Measurements from ENCODE around the gene TAGLN. TPM values are rescaled to one million over a fixed set of nuclear protein-coding genes. Genes with fewer than 3 reads are reported as not detected.
"Not testable (repeated sequence)": the region's sequence is repeated elsewhere in the genome, so short reads cannot be mapped to it uniquely, and the experiment has no call there.

TAGLN gene
- total RNA-seq, 4 donors from 2014 or later = 899 to 4,235 (median 1,393) TPM

DNA sequence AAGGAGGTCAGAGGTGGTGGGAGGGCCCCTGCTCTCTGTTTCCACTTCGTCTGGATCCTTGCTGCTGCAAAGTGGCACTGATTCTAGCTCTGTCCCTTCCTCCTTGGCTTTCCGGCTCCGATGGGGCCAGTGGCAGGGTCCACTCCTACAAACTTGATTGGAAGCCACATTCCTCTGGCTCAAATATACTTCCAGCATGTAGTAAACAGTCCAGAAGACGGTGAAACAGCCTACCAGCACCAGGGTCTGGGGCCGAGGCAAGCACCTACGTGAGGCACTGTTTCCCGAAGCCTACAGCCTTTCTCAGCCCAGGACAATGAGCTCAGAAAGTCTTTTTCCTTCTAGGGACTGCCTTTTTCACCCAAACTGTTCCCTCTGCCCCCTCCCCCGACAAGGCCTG, 6.9 kb downstream of the TAGLN start:
- H3K36me3 ChIP-seq; H3K9me3 ChIP-seq; in situ Hi-C loops (cut with MboI; ENCODE audit: low pct_ligation_motif_present in 1 of 4, low pct_unique_long_range_greater_than_20kb in 1 of 4, low sequenced_read_pairs in 3 of 4); H3K4me3 ChIP-seq; H3K27me3 ChIP-seq; DNase-seq: not testable (repeated sequence)
- Histone ChIP-seq H3K4me1 (peaks cover 0 to 29% (median 0%) of the 10 kb centered on the region in 4 donors), H3K27ac (peak overlapping the region; percentile 52 to 79 (median 62))
- TF ChIP-seq POLR2AphosphoS5 (IDR thresholded peaks at IDR 0.05) = peak in 2 of 3 donors; percentile 37 to 65
- WGBS, 2 donors (ENCODE audit: low coverage in 1 of 2) = 80% methylated on average over 7 of the region's 8 CpGs; no CpG with 5 or more reads in 1 of the 2 donors
- intact Hi-C loops (cut with DNase I; ENCODE audit: low total_unique reads) = loop anchor here (5.0 kb wide), 1 partner anchor 74 kb away; no protein-coding TSS in a partner anchor

DNA sequence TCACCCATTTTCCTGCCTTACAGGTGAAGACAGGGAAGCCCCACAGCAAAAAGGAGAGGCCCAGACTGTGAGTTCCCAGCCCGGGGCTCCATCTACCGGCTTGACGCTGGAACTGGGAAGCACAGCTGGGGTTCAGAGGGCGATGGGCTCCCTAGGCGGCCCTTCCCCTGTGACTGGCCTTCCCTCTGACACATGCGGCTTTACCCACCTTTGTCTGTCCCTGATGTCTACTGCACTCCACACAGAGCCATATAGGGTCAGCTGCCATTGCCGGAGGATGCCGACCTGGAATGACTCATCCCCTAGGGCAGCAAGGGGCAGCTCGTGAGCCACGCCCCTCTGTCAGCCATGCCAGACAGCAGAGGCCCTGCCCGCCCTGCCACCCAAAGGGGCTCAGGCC, 7.7 kb downstream of the TAGLN start:
- H3K36me3 ChIP-seq; in situ Hi-C loops (cut with MboI; ENCODE audit: low pct_ligation_motif_present in 1 of 4, low pct_unique_long_range_greater_than_20kb in 1 of 4, low sequenced_read_pairs in 3 of 4); H3K9me3 ChIP-seq; H3K27ac ChIP-seq; H3K27me3 ChIP-seq; DNase-seq; H3K4me3 ChIP-seq: not testable (repeated sequence)
- peak in 1 of 3 donors; percentile 28 for TF ChIP-seq POLR2AphosphoS5 (IDR thresholded peaks at IDR 0.05)
- peaks cover 0 to 23% (median 0%) of the 10 kb centered on the region in 4 donors for H3K4me1 ChIP-seq
- WGBS, 2 donors (ENCODE audit: low coverage in 1 of 2) = no CpG with 5 or more reads among the region's 11 CpGs
- intact Hi-C loops (cut with DNase I; ENCODE audit: low total_unique reads) = loop anchor here (5.0 kb wide), 1 partner anchor 75 kb away; no protein-coding TSS in a partner anchor

DNA sequence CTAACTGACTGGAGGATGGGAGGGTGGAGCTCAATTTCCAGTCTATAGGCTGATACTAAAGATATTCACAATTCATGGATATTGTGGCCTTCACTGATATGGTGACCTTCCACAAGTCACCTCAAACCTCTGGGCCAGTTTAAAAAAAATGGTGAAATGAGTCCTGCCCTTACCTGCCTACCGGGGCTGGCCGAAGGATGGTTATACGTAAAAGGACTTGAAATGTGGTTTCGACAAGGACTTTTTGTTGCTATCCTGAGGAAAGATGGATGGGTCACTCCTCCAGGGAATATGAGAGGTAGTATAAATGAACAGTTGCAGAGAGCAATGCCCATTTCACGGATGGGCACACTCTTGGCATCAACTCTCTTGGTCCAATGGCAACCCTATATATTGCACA, 8.3 kb downstream of the TAGLN start:
- DNase-seq; H3K36me3 ChIP-seq; H3K9me3 ChIP-seq; H3K27me3 ChIP-seq; H3K4me3 ChIP-seq; in situ Hi-C loops (cut with MboI; ENCODE audit: low pct_ligation_motif_present in 1 of 4, low pct_unique_long_range_greater_than_20kb in 1 of 4, low sequenced_read_pairs in 3 of 4); H3K27ac ChIP-seq: not testable (repeated sequence)
- TF ChIP-seq POLR2AphosphoS5 (IDR thresholded peaks at IDR 0.05) = peak in 1 of 3 donors; percentile 26
- H3K4me1 ChIP-seq = peaks cover 0 to 22% (median 0%) of the 10 kb centered on the region in 4 donors
- intact Hi-C loops (cut with DNase I; ENCODE audit: low total_unique reads) = loop anchor here (5.0 kb wide), 1 partner anchor 75 kb away; no protein-coding TSS in a partner anchor
- 70 to 88% methylated on average over 5 of the region's 5 CpGs for WGBS, 2 donors (ENCODE audit: low coverage in 1 of 2)

DNA sequence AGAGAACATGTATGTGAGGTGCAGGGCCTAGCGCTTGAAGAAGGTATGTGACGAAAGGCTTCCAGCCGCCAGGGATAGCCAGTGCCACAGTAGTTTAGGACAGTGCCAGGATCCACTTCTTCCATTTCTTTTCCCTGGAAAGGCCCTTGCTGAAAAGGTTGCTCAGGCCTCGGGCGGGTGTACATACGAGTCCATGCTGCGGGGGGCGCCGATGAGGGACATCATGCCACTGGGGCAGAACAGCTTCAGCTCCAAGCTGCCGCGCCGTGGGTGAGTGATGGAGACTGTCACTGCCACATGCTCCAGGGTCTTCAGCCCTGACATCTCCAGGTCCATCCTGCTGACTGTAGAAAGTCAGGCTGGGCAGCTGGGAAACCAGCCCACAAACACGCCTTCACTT, 9.5 kb downstream of the TAGLN start:
- intact Hi-C loops (cut with DNase I; ENCODE audit: low total_unique reads) = loop anchor here (5.0 kb wide), 1 partner anchor 76 kb away; no protein-coding TSS in a partner anchor
- H3K9me3 ChIP-seq = not testable (repeated sequence)
- WGBS, 2 donors (ENCODE audit: low coverage in 1 of 2) = 60 to 93% methylated on average over 2 to 9 of the region's 13 CpGs

DNA sequence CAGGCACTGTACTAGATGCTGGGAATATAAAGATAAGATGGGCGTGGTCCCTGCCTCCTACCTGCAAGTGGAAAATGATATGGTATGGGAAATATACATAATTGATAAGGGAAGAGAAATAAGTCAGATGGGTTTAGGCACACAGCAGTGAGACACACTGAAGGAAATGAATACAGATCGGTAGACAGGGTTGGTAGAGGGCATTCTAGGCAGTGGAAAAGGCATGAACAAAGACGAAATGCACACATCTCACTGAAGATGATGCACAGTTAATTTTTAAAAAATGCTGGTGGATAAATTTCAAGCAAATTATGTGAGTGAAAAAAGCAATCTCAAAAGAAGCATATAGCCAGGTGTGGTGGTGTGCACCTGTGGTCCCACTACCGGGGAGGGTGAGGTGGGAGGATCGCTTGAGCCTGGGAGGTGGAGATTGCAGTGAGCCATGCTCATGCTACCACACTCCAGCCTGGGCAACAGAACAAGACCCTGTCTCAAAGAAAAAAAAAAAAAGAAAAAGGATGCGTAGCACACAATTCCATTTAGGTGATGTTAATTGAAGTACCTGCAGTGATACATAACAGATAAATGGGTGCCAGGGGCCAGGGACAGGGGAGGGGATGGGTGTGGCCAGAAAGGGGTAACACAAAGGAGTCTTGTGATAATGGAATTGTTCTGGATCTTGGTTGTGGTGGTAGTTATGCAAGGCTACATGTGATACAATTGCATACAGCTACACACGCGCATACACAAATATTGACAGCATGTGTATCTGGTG, 10.4 kb downstream of the TAGLN start:
- DNase-seq; H3K27me3 ChIP-seq; H3K4me3 ChIP-seq; H3K9me3 ChIP-seq; in situ Hi-C loops (cut with MboI; ENCODE audit: low pct_ligation_motif_present in 1 of 4, low pct_unique_long_range_greater_than_20kb in 1 of 4, low sequenced_read_pairs in 3 of 4): not testable (repeated sequence)
- intact Hi-C loops (cut with DNase I; ENCODE audit: low total_unique reads) = loop anchor here (5.0 kb wide), 1 partner anchor 77 kb away; no protein-coding TSS in a partner anchor
- WGBS, 2 donors (ENCODE audit: low coverage in 1 of 2) = 84 to 88% methylated on average over 7 of the region's 8 CpGs
- H3K27ac ChIP-seq = peak overlapping the region in 3 of 4 donors; percentile 11 to 50 (median 48)
- H3K4me1 ChIP-seq = peaks cover 0 to 10% (median 0%) of the 10 kb centered on the region in 4 donors
- TF ChIP-seq POLR2AphosphoS5 (IDR thresholded peaks at IDR 0.05) = peak in 2 of 3 donors; percentile 42 to 73
- TF ChIP-seq POLR2A (IDR thresholded peaks at IDR 0.05) = peak; percentile 33
- H3K36me3 ChIP-seq = peaks cover 0 to 23% (median 8%) of the 10 kb centered on the region in 4 donors

More for the DNA sequence above, 9.5 kb downstream of the TAGLN start:
- peaks cover 0 to 18% (median 5%) of the 10 kb centered on the region in 4 donors for H3K36me3 ChIP-seq
- H3K27me3 ChIP-seq; H3K4me3 ChIP-seq; DNase-seq; in situ Hi-C loops (cut with MboI; ENCODE audit: low pct_ligation_motif_present in 1 of 4, low pct_unique_long_range_greater_than_20kb in 1 of 4, low sequenced_read_pairs in 3 of 4): not testable (repeated sequence)
- peak overlapping the region in 1 of 4 donors; percentile 46 for H3K27ac ChIP-seq
- H3K4me1 ChIP-seq = peaks cover 0 to 18% (median 0%) of the 10 kb centered on the region in 4 donors
- TF ChIP-seq, protein P1, sequence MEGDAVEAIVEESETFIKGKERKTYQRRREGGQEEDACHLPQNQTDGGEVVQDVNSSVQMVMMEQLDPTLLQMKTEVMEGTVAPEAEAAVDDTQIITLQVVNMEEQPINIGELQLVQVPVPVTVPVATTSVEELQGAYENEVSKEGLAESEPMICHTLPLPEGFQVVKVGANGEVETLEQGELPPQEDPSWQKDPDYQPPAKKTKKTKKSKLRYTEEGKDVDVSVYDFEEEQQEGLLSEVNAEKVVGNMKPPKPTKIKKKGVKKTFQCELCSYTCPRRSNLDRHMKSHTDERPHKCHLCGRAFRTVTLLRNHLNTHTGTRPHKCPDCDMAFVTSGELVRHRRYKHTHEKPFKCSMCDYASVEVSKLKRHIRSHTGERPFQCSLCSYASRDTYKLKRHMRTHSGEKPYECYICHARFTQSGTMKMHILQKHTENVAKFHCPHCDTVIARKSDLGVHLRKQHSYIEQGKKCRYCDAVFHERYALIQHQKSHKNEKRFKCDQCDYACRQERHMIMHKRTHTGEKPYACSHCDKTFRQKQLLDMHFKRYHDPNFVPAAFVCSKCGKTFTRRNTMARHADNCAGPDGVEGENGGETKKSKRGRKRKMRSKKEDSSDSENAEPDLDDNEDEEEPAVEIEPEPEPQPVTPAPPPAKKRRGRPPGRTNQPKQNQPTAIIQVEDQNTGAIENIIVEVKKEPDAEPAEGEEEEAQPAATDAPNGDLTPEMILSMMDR (IDR thresholded peaks at IDR 0.05) = peak in 1 of 5 experiments; percentile 19
- TF ChIP-seq POLR2AphosphoS5 (IDR thresholded peaks at IDR 0.05) = peak; percentile 46 to 77 (median 65)

DNA sequence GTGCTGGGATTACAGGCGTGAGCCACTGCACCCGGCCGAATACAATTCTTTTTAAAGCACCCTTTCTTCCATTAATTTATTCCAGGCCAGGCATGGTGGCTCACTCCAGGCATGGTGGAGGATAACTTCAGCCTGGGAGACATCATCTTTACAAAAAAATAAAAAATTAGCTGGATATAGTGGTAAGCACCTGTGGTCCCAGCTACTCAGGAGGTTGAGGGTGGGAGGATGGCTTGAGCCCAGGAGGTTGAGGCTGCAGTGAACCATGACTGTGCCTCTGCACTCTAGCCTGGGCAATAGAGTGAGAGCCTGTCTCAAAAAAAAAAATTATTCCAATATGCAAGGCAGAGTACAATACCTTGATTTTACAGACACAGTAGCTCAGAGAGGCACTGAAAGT, 11.4 kb downstream of the TAGLN start:
- 89% methylated on average over 3 of the region's 3 CpGs; no CpG with 5 or more reads in 1 of the 2 donors for WGBS, 2 donors (ENCODE audit: low coverage in 1 of 2)
- Histone ChIP-seq H3K9me3 (no peaks in the 10 kb centered on the region), H3K27me3 (no peaks in the 10 kb centered on the region), H3K4me3 (no peak overlapping the region), H3K4me1 (no peaks in the 10 kb centered on the region), H3K27ac (peak overlapping the region; percentile 11 to 50 (median 34)), H3K36me3 (peaks cover 0 to 26% (median 8%) of the 10 kb centered on the region in 4 donors)
- intact Hi-C loops (cut with DNase I; ENCODE audit: low total_unique reads) = no loop called here
- TF ChIP-seq POLR2A (IDR thresholded peaks at IDR 0.05) (no peak), EP300 (IDR thresholded peaks at IDR 0.05; ENCODE audit: low read depth) (no peak), POLR2AphosphoS5 (IDR thresholded peaks at IDR 0.05) (no peak)
- TF ChIP-seq, protein P1 (IDR thresholded peaks at IDR 0.05) = no peak
- DNase-seq = no peak
- in situ Hi-C loops (cut with MboI; ENCODE audit: low pct_ligation_motif_present in 1 of 4, low pct_unique_long_range_greater_than_20kb in 1 of 4, low sequenced_read_pairs in 3 of 4) = no loop called here
